ENCODE data around the gene KCTD15. TPM values are rescaled to one million over a fixed set of nuclear protein-coding genes. Genes with fewer than 3 reads are reported as not detected.

KCTD15 gene
- total RNA-seq, 1 donor, result 55.7 TPM

GRCh38 chr19:33779849-33780248 lies 16.8 kb upstream of the KCTD15 start:
- Histone ChIP-seq H3K36me3 (ENCODE audit: insufficient read depth, low read length) (no peaks in the 10 kb centered on the region), H2AFZ (ENCODE audit: low read length) (no peak overlapping the region), H3K79me2 (ENCODE audit: insufficient read depth, low read length) (no peaks in the 10 kb centered on the region), H3K27ac (ENCODE audit: low read depth, low read length) (no peak overlapping the region), H3K4me3 (ENCODE audit: insufficient read depth, low read length) (no peak overlapping the region), H4K20me1 (ENCODE audit: insufficient read depth, low read length) (peaks cover 2% of the 10 kb centered on the region), H3K9me3 (ENCODE audit: low read depth, low read length) (no peaks in the 10 kb centered on the region), H3K4me1 (ENCODE audit: insufficient read depth, low read length) (peaks cover 23% of the 10 kb centered on the region), H3K27me3 (ENCODE audit: insufficient read depth, low read length) (peaks cover 16% of the 10 kb centered on the region), H3K4me2 (ENCODE audit: insufficient read depth, low read length) (no peak overlapping the region)
- DNase-seq (ENCODE audit: insufficient read length, low spot score, missing footprints), result no peak
- no peak for TF ChIP-seq CTCF (IDR thresholded peaks at IDR 0.05; ENCODE audit: extremely low read depth, low read depth, low read length)

- Histone ChIP-seq H3K79me2 (ENCODE audit: insufficient read depth, low read length) (no peaks in the 10 kb centered on the region), H3K4me3 (ENCODE audit: insufficient read depth, low read length) (no peak overlapping the region), H3K36me3 (ENCODE audit: insufficient read depth, low read length) (no peaks in the 10 kb centered on the region), H4K20me1 (ENCODE audit: insufficient read depth, low read length) (peaks cover 2% of the 10 kb centered on the region), H3K4me1 (ENCODE audit: insufficient read depth, low read length) (peaks cover 26% of the 10 kb centered on the region), H2AFZ (ENCODE audit: low read length) (no peak overlapping the region), H3K4me2 (ENCODE audit: insufficient read depth, low read length) (no peak overlapping the region), H3K27me3 (ENCODE audit: insufficient read depth, low read length) (peaks cover 16% of the 10 kb centered on the region), H3K9me3 (ENCODE audit: low read depth, low read length) (no peaks in the 10 kb centered on the region), H3K27ac (ENCODE audit: low read depth, low read length) (no peak overlapping the region)
- no peak for TF ChIP-seq CTCF (IDR thresholded peaks at IDR 0.05; ENCODE audit: extremely low read depth, low read depth, low read length)
- DNase-seq (ENCODE audit: insufficient read length, low spot score, missing footprints), result no peak
Measured at GRCh38 chr19:33780251-33780650, 16.4 kb upstream of the KCTD15 start.

GRCh38 chr19:33780746-33781145 lies 15.9 kb upstream of the KCTD15 start:
- Histone ChIP-seq H3K4me3 (ENCODE audit: insufficient read depth, low read length) (peak overlapping the region; percentile 51), H2AFZ (ENCODE audit: low read length) (no peak overlapping the region), H3K27me3 (ENCODE audit: insufficient read depth, low read length) (peaks cover 16% of the 10 kb centered on the region), H3K4me2 (ENCODE audit: insufficient read depth, low read length) (peak overlapping the region; percentile 63), H4K20me1 (ENCODE audit: insufficient read depth, low read length) (peaks cover 2% of the 10 kb centered on the region), H3K27ac (ENCODE audit: low read depth, low read length) (no peak overlapping the region), H3K36me3 (ENCODE audit: insufficient read depth, low read length) (no peaks in the 10 kb centered on the region), H3K79me2 (ENCODE audit: insufficient read depth, low read length) (no peaks in the 10 kb centered on the region), H3K9me3 (ENCODE audit: low read depth, low read length) (no peaks in the 10 kb centered on the region), H3K4me1 (ENCODE audit: insufficient read depth, low read length) (peaks cover 31% of the 10 kb centered on the region)
- DNase-seq (ENCODE audit: insufficient read length, low spot score, missing footprints), result peak; percentile 91
- TF ChIP-seq CTCF (IDR thresholded peaks at IDR 0.05; ENCODE audit: extremely low read depth, low read depth, low read length), result no peak

- Histone ChIP-seq H3K27ac (ENCODE audit: low read depth, low read length) (no peak overlapping the region), H4K20me1 (ENCODE audit: insufficient read depth, low read length) (peaks cover 2% of the 10 kb centered on the region), H2AFZ (ENCODE audit: low read length) (no peak overlapping the region), H3K4me2 (ENCODE audit: insufficient read depth, low read length) (no peak overlapping the region), H3K4me1 (ENCODE audit: insufficient read depth, low read length) (peaks cover 35% of the 10 kb centered on the region), H3K4me3 (ENCODE audit: insufficient read depth, low read length) (no peak overlapping the region), H3K79me2 (ENCODE audit: insufficient read depth, low read length) (no peaks in the 10 kb centered on the region), H3K9me3 (ENCODE audit: low read depth, low read length) (no peaks in the 10 kb centered on the region), H3K36me3 (ENCODE audit: insufficient read depth, low read length) (no peaks in the 10 kb centered on the region), H3K27me3 (ENCODE audit: insufficient read depth, low read length) (peaks cover 16% of the 10 kb centered on the region)
- TF ChIP-seq CTCF (IDR thresholded peaks at IDR 0.05; ENCODE audit: extremely low read depth, low read depth, low read length), result no peak
- DNase-seq (ENCODE audit: insufficient read length, low spot score, missing footprints), result peak; percentile 65
Measured at GRCh38 chr19:33781415-33781935, 15.2 kb upstream of the KCTD15 start.

All from osteoblast (primary cell).